Lower lobe of right lung (tissue), 2 donors: ENCODE measurements around the gene RTL10. TPM values are rescaled to one million over a fixed set of nuclear protein-coding genes. Genes with fewer than 3 reads are reported as not detected.

Experiments
- ATAC-seq, 2 donors: fragments of 200-7000 bp; cut with Tn5 transposase; one replicate each; pipeline ENCODE4 v1.9.1; 2020 to 2022; ENCODE audit warnings: mild to moderate bottlenecking in 2 of 2, moderate library complexity in 2 of 2
- DNase-seq: peaks from one replicate; pipeline ENCODE4 v3.0.0-alpha.2; 2020
- H3K27ac ChIP-seq: fragments of 200-600 bp; one replicate; pipeline ENCODE4 v1.8.0; 2022
- H3K27me3 ChIP-seq: fragments of 200-600 bp; one replicate; pipeline ENCODE4 v1.8.0; 2022; ENCODE audit warnings: low read depth
- H3K36me3 ChIP-seq: fragments of 200-600 bp; one replicate; pipeline ENCODE4 v1.8.0; 2022; ENCODE audit warnings: mild to moderate bottlenecking
- H3K4me1 ChIP-seq: fragments of 200-600 bp; one replicate; pipeline ENCODE4 v1.8.0; 2022
- H3K4me3 ChIP-seq: fragments of 200-600 bp; one replicate; pipeline ENCODE4 v1.8.0; 2022; ENCODE audit warnings: mild to moderate bottlenecking
- H3K9me3 ChIP-seq: fragments of 200-600 bp; one replicate; pipeline ENCODE4 v1.8.0; 2022
- CTCF ChIP-seq: fragments of 200-600 bp; IDR thresholded peaks from one replicate; pipeline ENCODE4 v1.8.0; 2022; ENCODE audit warnings: antibody characterized with exemption, mild to moderate bottlenecking
- intact Hi-C: fragments of 100-400 bp; cut with DNase I; formaldehyde crosslinking; loops from one replicate; pipeline ENCODE4 v1.11.0; 2022
- total RNA-seq: library from RNA; stranded (reverse); fragmentation: NEBNext Ultra II Directional; extraction: Animal tissue kit (Norgen Biotek cat#: 25700); gene quantifications from one replicate; pipeline ENCODE4 v1.2.1, GENCODE V29; 2021
- donor health status: DM: no; HTN: yes; CAD: no; lungs with severe emphysema.

Gene RTL10
- total RNA-seq, 1 donor from 2014 or later, result 24.3 TPM

DNA sequence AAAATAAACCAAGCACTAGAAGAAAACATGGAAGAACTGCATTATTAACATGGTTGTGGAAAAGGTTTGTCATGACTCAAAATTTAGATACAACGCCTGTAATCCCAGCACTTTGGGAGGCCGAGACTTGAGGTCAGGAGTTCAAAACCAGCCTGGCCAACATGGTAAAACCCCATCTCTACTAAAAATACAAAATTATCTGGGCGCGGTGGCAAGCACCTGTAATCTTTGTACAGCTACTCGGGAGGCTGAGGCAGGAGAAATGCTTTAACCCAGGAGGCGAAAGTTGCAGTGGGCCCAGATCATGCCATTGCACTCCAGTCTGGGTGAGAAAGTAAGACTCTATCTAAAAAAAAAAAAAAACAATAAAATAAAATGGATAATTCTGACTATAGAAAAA is 23.7 kb downstream of the RTL10 start:
- intact Hi-C loops, result no loop called here

GRCh38 chr22:19828035-19828401 is 26.7 kb downstream of the RTL10 start:
- no peak overlapping the region for H3K27ac ChIP-seq
- no peaks in the 10 kb centered on the region for H3K36me3 ChIP-seq
- ATAC-seq, result no peak
- H3K27me3 ChIP-seq, result no peaks in the 10 kb centered on the region
- H3K9me3 ChIP-seq, result no peaks in the 10 kb centered on the region
- intact Hi-C loops, result no loop called here
- no peak overlapping the region for H3K4me3 ChIP-seq
- H3K4me1 ChIP-seq, result peaks cover 5% of the 10 kb centered on the region
- no peak for TF ChIP-seq CTCF
- DNase-seq, result no peak

More for the DNA sequence above, 23.7 kb downstream of the RTL10 start:
- no peak overlapping the region for H3K4me3 ChIP-seq
- no peaks in the 10 kb centered on the region for H3K27me3 ChIP-seq
- H3K27ac ChIP-seq, result no peak overlapping the region
- no peak for TF ChIP-seq CTCF
- ATAC-seq, result no peak
- H3K9me3 ChIP-seq, result no peaks in the 10 kb centered on the region
- no peaks in the 10 kb centered on the region for H3K36me3 ChIP-seq
- no peaks in the 10 kb centered on the region for H3K4me1 ChIP-seq
- no peak for DNase-seq

- H3K27me3 ChIP-seq, result no peaks in the 10 kb centered on the region
- no peak for TF ChIP-seq CTCF
- no peaks in the 10 kb centered on the region for H3K36me3 ChIP-seq
- no peak overlapping the region for H3K4me3 ChIP-seq
- ATAC-seq (no peak), DNase-seq (no peak)
- no peaks in the 10 kb centered on the region for H3K9me3 ChIP-seq
- H3K27ac ChIP-seq, result no peak overlapping the region
- peaks cover 10% of the 10 kb centered on the region for H3K4me1 ChIP-seq
- intact Hi-C loops, result no loop called here
Observed at GRCh38 chr22:19827341-19828034, 27.2 kb downstream of the RTL10 start.

DNA sequence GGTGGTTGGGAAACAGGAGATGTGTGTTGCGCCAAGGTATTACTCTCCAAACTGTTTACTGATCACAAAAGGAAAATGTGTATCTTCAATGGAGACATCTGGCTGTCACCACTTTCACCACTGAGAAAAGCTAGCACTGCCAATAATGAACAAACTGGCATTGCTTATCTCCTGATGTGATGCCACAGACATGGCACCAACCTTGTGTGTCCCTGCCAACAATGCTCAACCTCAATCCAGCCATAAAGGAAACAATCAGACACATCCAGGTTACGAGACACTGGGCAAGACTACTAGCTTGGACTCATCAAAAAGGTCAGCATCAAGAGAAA is 28.1 kb downstream of the RTL10 start:
- no peak for TF ChIP-seq CTCF
- no peak for ATAC-seq
- Histone ChIP-seq H3K27me3 (no peaks in the 10 kb centered on the region), H3K4me3 (no peak overlapping the region), H3K27ac (no peak overlapping the region), H3K36me3 (no peaks in the 10 kb centered on the region), H3K9me3 (no peaks in the 10 kb centered on the region), H3K4me1 (peaks cover 11% of the 10 kb centered on the region)
- intact Hi-C loops, result no loop called here
- no peak for DNase-seq

DNA sequence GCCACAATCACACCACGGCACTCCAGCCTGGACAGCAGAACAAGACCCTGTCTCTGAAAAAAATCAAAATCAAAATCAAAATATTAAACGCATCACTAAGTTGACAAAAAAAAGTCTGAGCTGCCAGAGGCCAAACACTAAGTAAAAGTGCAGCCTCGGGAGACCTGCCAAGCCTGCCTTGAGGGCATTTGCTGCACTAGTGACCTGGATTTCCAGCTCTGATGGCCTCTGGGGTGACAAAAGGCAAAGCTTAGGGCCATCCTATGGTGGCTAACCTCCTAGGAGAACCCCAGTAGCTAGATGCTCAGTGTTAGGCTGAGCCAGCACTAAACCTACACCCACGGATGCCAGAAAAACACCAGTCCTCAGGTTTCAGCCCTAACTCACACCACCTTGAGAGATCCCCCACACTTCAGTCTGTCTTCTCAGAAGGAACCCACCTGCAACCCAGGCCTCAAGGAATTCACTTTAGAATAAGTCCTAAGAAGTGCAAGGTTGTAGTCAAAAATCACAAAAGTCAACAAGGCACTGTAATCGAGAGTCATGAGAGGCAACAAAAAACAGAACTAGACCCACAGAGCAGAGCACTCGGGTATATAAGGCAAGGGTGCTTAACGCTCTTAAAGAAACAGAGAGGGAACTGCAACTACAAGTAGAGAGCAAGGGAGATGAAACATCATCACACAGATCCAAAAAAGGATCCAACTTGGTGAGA is 28.6 kb downstream of the RTL10 start:
- Histone ChIP-seq H3K36me3 (no peaks in the 10 kb centered on the region), H3K9me3 (no peaks in the 10 kb centered on the region), H3K4me3 (no peak overlapping the region), H3K27me3 (no peaks in the 10 kb centered on the region), H3K4me1 (peaks cover 11% of the 10 kb centered on the region), H3K27ac (no peak overlapping the region)
- ATAC-seq (no peak), DNase-seq (no peak)
- intact Hi-C loops, result no loop called here
- no peak for TF ChIP-seq CTCF
